HepG2 (cell line): ENCODE data around the gene SLC2A13. TPM values are rescaled to one million over a fixed set of nuclear protein-coding genes. Genes with fewer than 3 reads are reported as not detected.

Experiments
- ATAC-seq: fragments of 200-7000 bp; cut with Tn5 transposase; 3 replicates; pipeline ENCODE4 v1.9.1; 2020; ENCODE audit warnings: mild to moderate bottlenecking, moderate library complexity
- BruUV-seq: library from RNA; stranded (reverse); fragments of 400-500 nt; replicated peaks from 2 replicates; lab custom pipeline; 2021; lab: Mats Ljungman, UMichigan
- CTCF ChIA-PET: fragments of 300-600 bp; formaldehyde crosslinking; extraction: SDS; loops from one replicate; lab custom pipeline; 2021; ENCODE audit warnings: low total read pairs, inconsistent platforms, low intra/inter-chr PET ratio; lab: Yijun Ruan, JAX
- POLR2A ChIA-PET: fragments of 350-600 bp; sonication (Branson Sonifier 250); formaldehyde crosslinking; loops from one replicate; lab custom pipeline; 2020; ENCODE audit warnings: antibody characterized with exemption, inconsistent platforms; lab: Yijun Ruan, JAX
- DNase-seq: peaks from one replicate; pipeline ENCODE4 v3.0.0-alpha.2; 2015; ENCODE audit warnings: low spot score
- FAIRE-seq: peaks from 3 replicates; lab custom pipeline; 2011; peaks lifted over from hg19 to GRCh38; lab: Jason Lieb, UNC
- H2AFZ ChIP-seq: one replicate; pipeline ENCODE4 v1.6.1; 2011; ENCODE audit warnings: low read length, inconsistent platforms
- H3K27ac ChIP-seq: fragments of 300-600 bp; 3 replicates; pipeline ENCODE4 v1.8.0; 2011; ENCODE audit warnings: mixed run types, mild to moderate bottlenecking, mixed read lengths, low read length, inconsistent platforms; ENCODE audit not compliant: insufficient read depth; ENCODE audit errors: extremely low read length
- H3K27me3 ChIP-seq, 2 experiments: fragments of 200-600 bp in 1 of 2; 2 replicates in 1 of 2; 3 replicates in 1 of 2; pipeline versions ENCODE4 v1.6.0 to v1.8.0; 2011; ENCODE audit warnings: low read length in 2 of 2, mild to moderate bottlenecking in 2 of 2, moderate library complexity in 2 of 2, inconsistent platforms in 1 of 2; ENCODE audit not compliant: insufficient read depth in 2 of 2, control insufficient read depth in 1 of 2
- H3K36me3 ChIP-seq, 2 experiments: fragments of 200-600 bp in 1 of 2; replicated peaks in 1 of 2; 2 replicates in 1 of 2; 3 replicates in 1 of 2; pipeline versions ENCODE4 v1.5.1 to v1.8.0; 2011; ENCODE audit warnings: low read length in 2 of 2, inconsistent platforms in 1 of 2; ENCODE audit not compliant: insufficient read depth in 2 of 2, control insufficient read depth in 1 of 2
- H3K4me1 ChIP-seq: 2 replicates; pipeline ENCODE4 v1.5.1; 2012; ENCODE audit warnings: low read length, inconsistent platforms; ENCODE audit not compliant: insufficient read depth
- H3K4me2 ChIP-seq: 2 replicates; pipeline ENCODE4 v1.6.0; 2011; ENCODE audit warnings: low read depth, low read length, inconsistent platforms
- H3K4me3 ChIP-seq, 3 experiments: fragments of 200-600 bp in 1 of 3; sonication (generic), shearing (Covaris generic) in 1 of 3; replicated peaks in 1 of 3; 2 replicates each; pipeline ENCODE4 v1.5.1; 2011 to 2016; ENCODE audit warnings: low read length in 3 of 3, inconsistent platforms in 2 of 3, low read depth in 2 of 3, mild to moderate bottlenecking in 2 of 3, control low read depth in 1 of 3, mixed read lengths in 1 of 3; ENCODE audit not compliant: insufficient read depth in 1 of 3
- H3K79me2 ChIP-seq: one replicate; pipeline ENCODE4 v1.6.1; 2011; ENCODE audit warnings: low read length, inconsistent platforms; ENCODE audit not compliant: insufficient read depth
- H3K9ac ChIP-seq: 2 replicates; pipeline ENCODE4 v1.6.0; 2011; ENCODE audit warnings: mild to moderate bottlenecking, low read depth, low read length, inconsistent platforms; ENCODE audit not compliant: insufficient read depth
- H3K9me3 ChIP-seq: 2 replicates; pipeline ENCODE4 v1.5.1; 2012; ENCODE audit warnings: mild to moderate bottlenecking, low read length
- H4K20me1 ChIP-seq: 2 replicates; pipeline ENCODE4 v1.6.0; 2011; ENCODE audit warnings: inconsistent platforms, mild to moderate bottlenecking, low read length, moderate library complexity; ENCODE audit not compliant: insufficient read depth
- AHR ChIP-seq: IDR thresholded peaks from 2 replicates; pipeline ENCODE4 v1.6.1; 2018; ENCODE audit warnings: missing genetic modification reagents, missing compliant biosample characterization
- ATF7-NPFF ChIP-seq: sonication (generic); formaldehyde crosslinking; IDR thresholded peaks from 2 replicates; pipeline ENCODE4 v1.8.1; 2023; ENCODE audit warnings: mild to moderate bottlenecking, low read depth, missing genetic modification reagents, moderate library complexity
- CBFB ChIP-seq: sonication (generic); formaldehyde crosslinking; IDR thresholded peaks from 2 replicates; pipeline ENCODE4 v1.4.0; 2020; ENCODE audit warnings: missing genetic modification reagents
- HIC2 ChIP-seq: sonication (generic); formaldehyde crosslinking; IDR thresholded peaks from 2 replicates; pipeline ENCODE4 v1.9.0; 2022; ENCODE audit warnings: low read depth, missing genetic modification reagents
- HOXA7 ChIP-seq: sonication (generic); formaldehyde crosslinking; IDR thresholded peaks from 2 replicates; pipeline ENCODE4 v1.8.1; 2022; ENCODE audit warnings: mild to moderate bottlenecking, missing genetic modification reagents, moderate library complexity
- HOXD1 ChIP-seq: sonication (generic); formaldehyde crosslinking; IDR thresholded peaks from 2 replicates; pipeline ENCODE4 v1.5.0; 2020; ENCODE audit warnings: missing genetic modification reagents
- MBNL3 ChIP-seq: fragments of 250-450 bp; sonication (Bioruptor Pico); conservative IDR thresholded peaks from 2 replicates; pipeline ENCODE4 v1.8.0; 2022; ENCODE audit warnings: mild to moderate bottlenecking, inconsistent platforms
- PBX2 ChIP-seq: IDR thresholded peaks from 2 replicates; pipeline ENCODE4 v1.6.1; 2016; ENCODE audit warnings: control low read depth
- PITX1 ChIP-seq: sonication (generic); formaldehyde crosslinking; IDR thresholded peaks from 2 replicates; pipeline ENCODE4 v1.5.1; 2020; ENCODE audit warnings: mild to moderate bottlenecking, missing genetic modification reagents
- SUZ12 ChIP-seq: fragments of 150-350 bp; IDR thresholded peaks from 2 replicates; pipeline ENCODE4 v1.6.1; 2014; ENCODE audit warnings: low read depth, low read length
- ZBTB8A ChIP-seq: sonication (generic); formaldehyde crosslinking; IDR thresholded peaks from 2 replicates; pipeline ENCODE4 v1.4.0; 2020; ENCODE audit warnings: mild to moderate bottlenecking, low read depth, missing genetic modification reagents, borderline replicate concordance
- ZNF407 ChIP-seq: sonication (generic); formaldehyde crosslinking; IDR thresholded peaks from one replicate; pipeline ENCODE4 v1.5.1; 2020; ENCODE audit warnings: mild to moderate bottlenecking, missing genetic modification reagents; ENCODE audit errors: not compliant biosample characterization
- ZNF484 ChIP-seq: sonication (generic); formaldehyde crosslinking; IDR thresholded peaks from 2 replicates; pipeline ENCODE4 v1.5.1; 2020; ENCODE audit warnings: mild to moderate bottlenecking, low read depth, missing genetic modification reagents, borderline replicate concordance
- ZNF589 ChIP-seq: sonication (generic); formaldehyde crosslinking; conservative IDR thresholded peaks from 2 replicates; pipeline ENCODE4 v1.8.0; 2022; ENCODE audit warnings: mild to moderate bottlenecking, moderate library complexity, missing genetic modification reagents
- ZNF652 ChIP-seq: IDR thresholded peaks from 2 replicates; pipeline ENCODE4 v1.6.1; 2016; ENCODE audit warnings: low read depth, borderline replicate concordance
- ZNF792 ChIP-seq: IDR thresholded peaks from 2 replicates; pipeline ENCODE4 v1.6.1; 2016
- whole genome bisulfite sequencing: methylation state at CpG from one replicate; pipeline ENCODE4 v1.1.6; 2017; ENCODE audit warnings: low lambda C conversion rate; 5-methylcytosine and 5-hydroxymethylcytosine counted together
- in situ Hi-C: cut with HindIII; loops from 2 replicates; pipeline ENCODE4 v1.10.0; 2017; ENCODE audit warnings: low pct_unique_long_range_greater_than_20kb; ENCODE audit not compliant: extremely low pct_ligation_motif_present
- intact Hi-C: fragments of 100-400 bp; cut with micrococcal nuclease; formaldehyde crosslinking; loops from one replicate; pipeline ENCODE4 v1.10.0; 2022; ENCODE audit not compliant: unreplicated experiment
- polyA plus RNA-seq, 8 experiments: library from polyadenylated mRNA; depleted of rRNA in 3 of 8; stranded (reverse) in 7 of 8; unstranded in 1 of 8; fragments of >200 nt; fragmentation: Illumina TruSeq in 4 of 8; extraction: Trizol in 4 of 8; gene quantifications; 2 replicates each; pipeline versions ENCODE4 v1.2.1 to v1.2.3, GENCODE V29; 2011 to 2016; ENCODE audit warnings: low read depth in 4 of 8, missing spikeins in 1 of 8, mixed read lengths in 1 of 8; ENCODE audit not compliant: insufficient read depth in 1 of 8
- total RNA-seq, 5 experiments: library from RNA; depleted of rRNA; stranded (reverse); fragments of >200 nt; fragmentation: Illumina TruSeq; extraction: Trizol; gene quantifications; 2 replicates each; pipeline ENCODE4 v1.2.3, GENCODE V29; 2016; ENCODE audit warnings: low read depth in 1 of 5

SLC2A13 gene
- total and polyA plus RNA-seq, 2 of the 13 experiments (the other 11 are each of a cell fraction or from before 2014, with no cell fraction given) = 5.5 to 6.0 TPM

- intact Hi-C loops (no loop called here), in situ Hi-C loops (no loop called here)
- H4K20me1 ChIP-seq = no peaks in the 10 kb centered on the region
- ChIA-PET CTCF (no interaction called here), POLR2A (no interaction called here)
- no peaks in the 10 kb centered on the region for H3K9me3 ChIP-seq
- DNase-seq (no peak), ATAC-seq (no peak), FAIRE-seq (no peak)
- H3K79me2 ChIP-seq = no peaks in the 10 kb centered on the region
- no peaks in the 10 kb centered on the region for H3K4me1 ChIP-seq
- no peak overlapping the region for H3K4me2 ChIP-seq
- BruUV-seq = no TSS peak
- H3K27ac ChIP-seq = no peak overlapping the region
- H3K4me3 ChIP-seq = no peak overlapping the region
- H2AFZ ChIP-seq = no peak overlapping the region
- WGBS = 97% methylated on average over 4 of the region's 4 CpGs
- no peaks in the 10 kb centered on the region for H3K36me3 ChIP-seq
- H3K27me3 ChIP-seq = no peaks in the 10 kb centered on the region
- H3K9ac ChIP-seq = no peak overlapping the region
- TF ChIP-seq ZNF484 (CRISPR knock-in tag) = no peak
- TF ChIP-seq ZNF792 (CRISPR knock-in tag) = no peak
- no peak for TF ChIP-seq AHR (CRISPR knock-in tag)
- no peak for TF ChIP-seq ATF7-NPFF (CRISPR knock-in tag)
- TF ChIP-seq MBNL3 (CRISPR knock-in tag) = no peak
- TF ChIP-seq HOXA7 = no peak
- TF ChIP-seq HOXD1 = no peak
- no peak for TF ChIP-seq ZNF589
- no peak for TF ChIP-seq ZNF407 (CRISPR knock-in tag)
- TF ChIP-seq ZNF652 (CRISPR knock-in tag) = no peak
- TF ChIP-seq SUZ12 = no peak
- TF ChIP-seq CBFB = no peak
- no peak for TF ChIP-seq PITX1 (CRISPR knock-in tag)
- TF ChIP-seq PBX2 (CRISPR knock-in tag) = no peak
- TF ChIP-seq HIC2 (CRISPR knock-in tag) = no peak
- no peak for TF ChIP-seq ZBTB8A (CRISPR knock-in tag)
Measured at GRCh38 chr12:40093512-40093911, 12.4 kb downstream of the SLC2A13 start.
